Spleen (tissue), 7 donors: ENCODE results near the gene APC.

Experiments used
- POLR2A ChIP-seq, 3 donors: fragments of 450-650 bp; IDR thresholded peaks; one replicate each; pipeline ENCODE4 v1.5.1; 2017; ENCODE audit warnings: antibody characterized with exemption in 3 of 3, mild to moderate bottlenecking in 1 of 3
- TF ChIP-seq, protein P1 (sequence below), 11 experiments: fragments of 200-600 bp in 7 of 11; fragments of 450-650 bp in 4 of 11; sonication (generic) in 4 of 11; IDR thresholded peaks in 8 of 11; conservative IDR thresholded peaks in 3 of 11; 1 replicate in 7 of 11; 2 replicates in 4 of 11; pipeline versions ENCODE4 v1.4.0 to v1.8.0; 2016 to 2021; ENCODE audit warnings: antibody characterized with exemption in 11 of 11, inconsistent platforms in 4 of 11, mild to moderate bottlenecking in 1 of 11
- donor health status: DM: no; HTN: no; CAD: no; lungs with moderate emphysema.
- donor health status: DM: no; HTN: no; CAD: no.
- donor health status: DM: no; HTN: no; CAD: no.

DNA sequence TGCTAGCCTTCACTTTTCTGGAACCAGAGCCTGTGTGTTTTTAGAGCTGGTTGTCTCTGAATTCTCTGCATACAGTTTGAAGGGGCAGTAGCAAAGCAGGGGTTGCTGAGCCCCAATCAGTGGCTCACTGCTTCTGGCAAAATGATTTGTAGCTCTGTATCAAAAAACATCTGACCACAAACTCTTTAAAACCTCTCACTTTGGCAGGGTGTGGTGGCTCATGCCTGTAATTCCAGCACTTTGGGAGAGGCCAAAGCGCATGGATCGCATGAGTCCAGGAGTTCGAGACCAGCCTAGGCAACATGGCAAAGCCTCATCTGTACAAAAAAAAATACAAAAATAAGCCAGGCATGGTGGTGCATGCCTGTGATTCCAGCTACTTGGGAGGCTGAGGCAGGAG is 28.3 kb upstream of the APC start:
- TF ChIP-seq POLR2A (IDR thresholded peaks at IDR 0.05), result no peak
- TF ChIP-seq, protein P1, sequence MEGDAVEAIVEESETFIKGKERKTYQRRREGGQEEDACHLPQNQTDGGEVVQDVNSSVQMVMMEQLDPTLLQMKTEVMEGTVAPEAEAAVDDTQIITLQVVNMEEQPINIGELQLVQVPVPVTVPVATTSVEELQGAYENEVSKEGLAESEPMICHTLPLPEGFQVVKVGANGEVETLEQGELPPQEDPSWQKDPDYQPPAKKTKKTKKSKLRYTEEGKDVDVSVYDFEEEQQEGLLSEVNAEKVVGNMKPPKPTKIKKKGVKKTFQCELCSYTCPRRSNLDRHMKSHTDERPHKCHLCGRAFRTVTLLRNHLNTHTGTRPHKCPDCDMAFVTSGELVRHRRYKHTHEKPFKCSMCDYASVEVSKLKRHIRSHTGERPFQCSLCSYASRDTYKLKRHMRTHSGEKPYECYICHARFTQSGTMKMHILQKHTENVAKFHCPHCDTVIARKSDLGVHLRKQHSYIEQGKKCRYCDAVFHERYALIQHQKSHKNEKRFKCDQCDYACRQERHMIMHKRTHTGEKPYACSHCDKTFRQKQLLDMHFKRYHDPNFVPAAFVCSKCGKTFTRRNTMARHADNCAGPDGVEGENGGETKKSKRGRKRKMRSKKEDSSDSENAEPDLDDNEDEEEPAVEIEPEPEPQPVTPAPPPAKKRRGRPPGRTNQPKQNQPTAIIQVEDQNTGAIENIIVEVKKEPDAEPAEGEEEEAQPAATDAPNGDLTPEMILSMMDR (IDR thresholded peaks at IDR 0.05 in 8 of 11, conservative IDR thresholded peaks at IDR 0.05 in 3 of 11), result no peak
